HepG2 (cell line): ENCODE measurements around the gene ABCC10. TPM values are rescaled to one million over a fixed set of nuclear protein-coding genes. Genes with fewer than 3 reads are reported as not detected.
A peak's percentile ranks its signal among the peaks of the same experiment; 100 is the strongest.

Experiments
- BRD4 ChIP-seq: sonication (generic); formaldehyde crosslinking; IDR thresholded peaks from 2 replicates; pipeline ENCODE4 v1.4.0; 2020; ENCODE audit warnings: missing genetic modification reagents
- CHD2 ChIP-seq: IDR thresholded peaks from 2 replicates; pipeline ENCODE4 v1.6.1; 2011; ENCODE audit warnings: low read depth, low read length, improper control_type of control experiment
- EP300 ChIP-seq, 3 experiments: sonication (generic) in 1 of 3; formaldehyde crosslinking in 1 of 3; IDR thresholded peaks; 2 replicates each; pipeline versions ENCODE4 v1.5.1 to v1.6.1; 2011 to 2020; ENCODE audit warnings: low read depth in 2 of 3, low read length in 2 of 3, borderline replicate concordance in 1 of 3, improper control_type of control experiment in 1 of 3, mild to moderate bottlenecking in 1 of 3, missing genetic modification reagents in 1 of 3, moderate library complexity in 1 of 3
- ETV6 ChIP-seq: sonication (generic); formaldehyde crosslinking; conservative IDR thresholded peaks from 2 replicates; pipeline ENCODE4 v1.4.0; 2020; ENCODE audit warnings: missing genetic modification reagents
- GTF2F1 ChIP-seq: fragments of 150-350 bp; IDR thresholded peaks from 2 replicates; pipeline ENCODE4 v1.6.1; 2014; ENCODE audit warnings: low read length
- HOXA3 ChIP-seq: sonication (generic); formaldehyde crosslinking; IDR thresholded peaks from 2 replicates; pipeline ENCODE4 v1.5.0; 2020; ENCODE audit warnings: missing genetic modification reagents
- IKZF4 ChIP-seq: sonication (generic); formaldehyde crosslinking; IDR thresholded peaks from 2 replicates; pipeline ENCODE4 v1.5.1; 2020; ENCODE audit warnings: borderline replicate concordance, mild to moderate bottlenecking, low read depth, missing genetic modification reagents; ENCODE audit errors: not compliant biosample characterization
- KLF16 ChIP-seq, 2 experiments: sonication (generic) in 1 of 2; formaldehyde crosslinking in 1 of 2; IDR thresholded peaks; 2 replicates each; pipeline versions ENCODE4 v1.6.1 to v1.8.0; 2016 to 2023; ENCODE audit warnings: missing genetic modification reagents in 2 of 2, missing compliant biosample characterization in 1 of 2
- MED8 ChIP-seq: sonication (generic); formaldehyde crosslinking; IDR thresholded peaks from 2 replicates; pipeline ENCODE4 v1.8.1; 2023; ENCODE audit warnings: mild to moderate bottlenecking, missing genetic modification reagents; ENCODE audit not compliant: insufficient replicate concordance
- MYC ChIP-seq: sonication (generic); formaldehyde crosslinking; IDR thresholded peaks from 2 replicates; pipeline ENCODE4 v1.9.0; 2021; ENCODE audit warnings: missing genetic modification reagents, borderline replicate concordance
- NCOA1 ChIP-seq: sonication (generic); formaldehyde crosslinking; IDR thresholded peaks from 2 replicates; pipeline ENCODE4 v1.9.0; 2021; ENCODE audit warnings: missing genetic modification reagents
- NFIB ChIP-seq: sonication (generic); formaldehyde crosslinking; IDR thresholded peaks from 2 replicates; pipeline ENCODE4 v1.9.0; 2021; ENCODE audit warnings: missing genetic modification reagents, mild to moderate bottlenecking, borderline replicate concordance
- NFYB ChIP-seq: sonication (generic); formaldehyde crosslinking; IDR thresholded peaks from 2 replicates; pipeline ENCODE4 v1.4.0; 2020; ENCODE audit warnings: missing genetic modification reagents
- POLR2A ChIP-seq, 2 experiments: IDR thresholded peaks; 2 replicates each; pipeline ENCODE4 v1.6.1; 2011; ENCODE audit warnings: low read depth in 2 of 2, low read length in 2 of 2, mild to moderate bottlenecking in 1 of 2, moderate library complexity in 1 of 2; ENCODE audit not compliant: insufficient read depth in 1 of 2
- TBX2 ChIP-seq: sonication (generic); formaldehyde crosslinking; IDR thresholded peaks from 2 replicates; pipeline ENCODE4 v1.5.0; 2020; ENCODE audit warnings: missing genetic modification reagents, mild to moderate bottlenecking, borderline replicate concordance
- ZIK1 ChIP-seq: sonication (generic); formaldehyde crosslinking; IDR thresholded peaks from 2 replicates; pipeline ENCODE4 v1.5.0; 2020; ENCODE audit warnings: mild to moderate bottlenecking, low read depth, missing genetic modification reagents, borderline replicate concordance
- ZNF260 ChIP-seq: sonication (generic); formaldehyde crosslinking; IDR thresholded peaks from 2 replicates; pipeline ENCODE4 v1.4.0; 2020; ENCODE audit warnings: missing genetic modification reagents, low read depth, mild to moderate bottlenecking, borderline replicate concordance
- ZNF431 ChIP-seq: sonication (generic); formaldehyde crosslinking; IDR thresholded peaks from 2 replicates; pipeline ENCODE4 v1.9.0; 2022; ENCODE audit warnings: missing genetic modification reagents, low read depth, mild to moderate bottlenecking, borderline replicate concordance
- ZNF562 ChIP-seq: sonication (generic); formaldehyde crosslinking; IDR thresholded peaks from 2 replicates; pipeline ENCODE4 v1.8.0; 2022; ENCODE audit warnings: missing genetic modification reagents, borderline replicate concordance
- ZNF703 ChIP-seq: sonication (generic); formaldehyde crosslinking; IDR thresholded peaks from 2 replicates; pipeline ENCODE4 v1.5.1; 2020; ENCODE audit warnings: missing genetic modification reagents, mild to moderate bottlenecking, moderate library complexity, borderline replicate concordance
- ZNF772 ChIP-seq: sonication (generic); formaldehyde crosslinking; IDR thresholded peaks from 2 replicates; pipeline ENCODE4 v1.5.0; 2020; ENCODE audit warnings: mild to moderate bottlenecking, missing genetic modification reagents
- polyA plus RNA-seq, 8 experiments: library from polyadenylated mRNA; depleted of rRNA in 3 of 8; stranded (reverse) in 7 of 8; unstranded in 1 of 8; fragments of >200 nt; fragmentation: Illumina TruSeq in 4 of 8; extraction: Trizol in 4 of 8; gene quantifications; 2 replicates each; pipeline versions ENCODE4 v1.2.1 to v1.2.3, GENCODE V29; 2011 to 2016; ENCODE audit warnings: low read depth in 4 of 8, missing spikeins in 1 of 8, mixed read lengths in 1 of 8; ENCODE audit not compliant: insufficient read depth in 1 of 8
- total RNA-seq, 5 experiments: library from RNA; depleted of rRNA; stranded (reverse); fragments of >200 nt; fragmentation: Illumina TruSeq; extraction: Trizol; gene quantifications; 2 replicates each; pipeline ENCODE4 v1.2.3, GENCODE V29; 2016; ENCODE audit warnings: low read depth in 1 of 5
- TF ChIP-seq, protein P1 (sequence below): sonication (generic); formaldehyde crosslinking; conservative IDR thresholded peaks from 2 replicates; pipeline ENCODE4 v1.4.0; 2020; ENCODE audit warnings: missing genetic modification reagents
- TF ChIP-seq, protein P2 (sequence below): sonication (generic); formaldehyde crosslinking; IDR thresholded peaks from 2 replicates; pipeline ENCODE4 v1.8.1; 2023; ENCODE audit warnings: mild to moderate bottlenecking, missing genetic modification reagents
- TF ChIP-seq, protein P3 (sequence below): sonication (generic); formaldehyde crosslinking; IDR thresholded peaks from 2 replicates; pipeline ENCODE4 v1.4.0; 2020; ENCODE audit warnings: mild to moderate bottlenecking, missing genetic modification reagents
- TF ChIP-seq, protein P4 (sequence below): sonication (generic); formaldehyde crosslinking; IDR thresholded peaks from 2 replicates; pipeline ENCODE4 v1.8.0; 2022; ENCODE audit warnings: missing genetic modification reagents, low read depth, mild to moderate bottlenecking, borderline replicate concordance

ABCC10 gene
- total and polyA plus RNA-seq, 2 of the 13 experiments (the other 11 are each of a cell fraction or from before 2014, with no cell fraction given) = 16.0 to 24.3 TPM

DNA sequence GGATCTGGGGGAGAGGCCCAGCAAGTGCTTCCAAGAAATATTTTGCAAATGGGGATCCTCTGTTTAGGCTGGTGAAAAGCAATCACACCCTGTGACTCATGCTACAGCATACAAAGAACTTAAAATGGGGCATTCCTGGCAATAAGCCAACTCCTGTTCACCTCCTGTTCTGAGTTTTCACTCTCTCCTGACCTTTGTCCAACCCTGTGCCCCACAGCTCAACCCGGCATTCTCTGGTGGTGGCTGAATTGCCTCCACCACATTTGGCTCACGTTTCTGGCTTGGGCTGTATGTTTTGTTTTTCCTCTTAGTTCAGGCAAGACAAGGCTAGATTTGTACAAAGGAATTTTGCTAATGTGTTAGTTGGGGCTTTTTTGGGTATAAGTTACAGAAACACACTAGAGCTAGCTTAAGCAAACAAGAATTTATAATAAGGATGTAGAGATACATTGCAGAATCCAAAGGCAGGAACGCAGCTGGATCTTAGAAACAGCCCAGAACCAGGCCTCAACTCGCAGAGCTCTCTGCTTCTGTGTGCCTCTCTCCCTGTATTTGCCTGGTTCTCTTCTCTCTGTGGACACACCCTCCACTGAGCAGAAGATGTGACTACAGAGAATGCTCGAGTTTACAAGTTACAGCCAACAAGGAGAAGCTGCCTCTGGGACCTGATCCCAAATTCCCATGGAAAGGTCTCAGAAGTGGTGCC lies 9.4 kb downstream of the ABCC10 start (continued):
- TF ChIP-seq CHD2 (no peak), ETV6 (CRISPR knock-in tag) (no peak), ZNF772 (CRISPR knock-in tag) (no peak; the same call in 1 of the 2 replicates), ZNF431 (CRISPR knock-in tag) (peak; percentile 49; the same call in 1 of the 2 replicates), NFIB (peak; percentile 95; the same call in 1 of the 2 replicates), MYC (peak; percentile 59; the same call in 1 of the 2 replicates), POLR2A (IDR thresholded peaks at IDR 0.05; ENCODE audit: insufficient read depth in 1 of 2, low read depth in 2 of 2, low read length in 2 of 2) (peak in 1 of 2 experiments; percentile 25; a peak in 1 of 4 replicates), BRD4 (CRISPR knock-in tag) (peak; percentile 40; the same call in 1 of the 2 replicates), MED8 (no peak), GTF2F1 (0 out of 2 replicates have a peak, but pooled peaks have one; percentile 83), KLF16 (CRISPR knock-in tag; IDR thresholded peaks at IDR 0.05) (peak in 1 of 2 experiments; percentile 47; a peak in 1 of 4 replicates), ZNF260 (CRISPR knock-in tag) (no peak), ZNF562 (no peak), NCOA1 (CRISPR knock-in tag) (no peak), ZNF703 (CRISPR knock-in tag) (no peak), HOXA3 (CRISPR knock-in tag) (peak; percentile 80; the same call in 1 of the 2 replicates), NFYB (CRISPR knock-in tag) (no peak), TBX2 (CRISPR knock-in tag) (peak; percentile 89), EP300 (IDR thresholded peaks at IDR 0.05; ENCODE audit: low read depth in 2 of 2, low read length in 2 of 2) (peak in 1 of 2 experiments; percentile 66; a peak in 2 of 4 replicates), EP300 (CRISPR knock-in tag; IDR thresholded peaks at IDR 0.05; ENCODE audit: borderline replicate concordance) (peak; percentile 25; the same call in 1 of the 2 replicates), IKZF4 (CRISPR knock-in tag) (no peak), ZIK1 (CRISPR knock-in tag) (no peak)
- TF ChIP-seq, protein P1, sequence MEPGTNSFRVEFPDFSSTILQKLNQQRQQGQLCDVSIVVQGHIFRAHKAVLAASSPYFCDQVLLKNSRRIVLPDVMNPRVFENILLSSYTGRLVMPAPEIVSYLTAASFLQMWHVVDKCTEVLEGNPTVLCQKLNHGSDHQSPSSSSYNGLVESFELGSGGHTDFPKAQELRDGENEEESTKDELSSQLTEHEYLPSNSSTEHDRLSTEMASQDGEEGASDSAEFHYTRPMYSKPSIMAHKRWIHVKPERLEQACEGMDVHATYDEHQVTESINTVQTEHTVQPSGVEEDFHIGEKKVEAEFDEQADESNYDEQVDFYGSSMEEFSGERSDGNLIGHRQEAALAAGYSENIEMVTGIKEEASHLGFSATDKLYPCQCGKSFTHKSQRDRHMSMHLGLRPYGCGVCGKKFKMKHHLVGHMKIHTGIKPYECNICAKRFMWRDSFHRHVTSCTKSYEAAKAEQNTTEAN (CRISPR knock-in tag) = 0 out of 2 replicates have a peak, but pooled peaks have one; percentile 51
- TF ChIP-seq, protein P2, sequence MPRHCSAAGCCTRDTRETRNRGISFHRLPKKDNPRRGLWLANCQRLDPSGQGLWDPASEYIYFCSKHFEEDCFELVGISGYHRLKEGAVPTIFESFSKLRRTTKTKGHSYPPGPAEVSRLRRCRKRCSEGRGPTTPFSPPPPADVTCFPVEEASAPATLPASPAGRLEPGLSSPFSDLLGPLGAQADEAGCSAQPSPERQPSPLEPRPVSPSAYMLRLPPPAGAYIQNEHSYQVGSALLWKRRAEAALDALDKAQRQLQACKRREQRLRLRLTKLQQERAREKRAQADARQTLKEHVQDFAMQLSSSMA (CRISPR knock-in tag) = 0 out of 2 replicates have a peak, but pooled peaks have one; percentile 22
- TF ChIP-seq, protein P3, sequence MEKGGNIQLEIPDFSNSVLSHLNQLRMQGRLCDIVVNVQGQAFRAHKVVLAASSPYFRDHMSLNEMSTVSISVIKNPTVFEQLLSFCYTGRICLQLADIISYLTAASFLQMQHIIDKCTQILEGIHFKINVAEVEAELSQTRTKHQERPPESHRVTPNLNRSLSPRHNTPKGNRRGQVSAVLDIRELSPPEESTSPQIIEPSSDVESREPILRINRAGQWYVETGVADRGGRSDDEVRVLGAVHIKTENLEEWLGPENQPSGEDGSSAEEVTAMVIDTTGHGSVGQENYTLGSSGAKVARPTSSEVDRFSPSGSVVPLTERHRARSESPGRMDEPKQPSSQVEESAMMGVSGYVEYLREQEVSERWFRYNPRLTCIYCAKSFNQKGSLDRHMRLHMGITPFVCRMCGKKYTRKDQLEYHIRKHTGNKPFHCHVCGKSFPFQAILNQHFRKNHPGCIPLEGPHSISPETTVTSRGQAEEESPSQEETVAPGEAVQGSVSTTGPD (CRISPR knock-in tag) = peak; percentile 92
- TF ChIP-seq, protein P4, sequence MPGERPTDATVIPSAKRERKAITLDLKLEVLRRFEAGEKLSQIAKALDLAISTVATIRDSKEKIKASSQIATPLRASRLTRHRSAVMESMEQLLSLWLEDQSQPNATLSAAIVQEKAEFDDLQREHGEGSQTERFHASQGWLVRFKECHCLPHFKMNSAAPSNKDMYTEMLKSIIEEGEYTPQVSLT (CRISPR knock-in tag) = no peak
